Measurements from ENCODE around the gene ATP9B. TPM values are rescaled to one million over a fixed set of nuclear protein-coding genes. Genes with fewer than 3 reads are reported as not detected.

Gene ATP9B
- total RNA-seq, 1 experiment from 2014 or later = 17.8 TPM

- H3K4me3 ChIP-seq (replicated peaks in 1 of 2; ENCODE audit: low read depth in 1 of 2, low read length in 2 of 2) = no peak overlapping the region
- ChIA-PET CTCF (no interaction called here), POLR2A (no interaction called here), RAD21 (ENCODE audit: low non-redundant PET in 1 of 2, low total read pairs in 2 of 2, uncharacterized antibody in 2 of 2, unreplicated experiment in 2 of 2) (no interaction called here)
- no peak for ATAC-seq
- no TSS peak for BruUV-seq (replicated peaks)
- no peak overlapping the region for H3K4me2 ChIP-seq (ENCODE audit: low read length)
- H3K27ac ChIP-seq (ENCODE audit: low read depth, low read length) = no peak overlapping the region
- no peaks in the 10 kb centered on the region; a peak in 1 of 4 replicates for H3K36me3 ChIP-seq (ENCODE audit: control insufficient read depth in 1 of 2, insufficient read depth in 2 of 2, low read length in 2 of 2)
- H3K27me3 ChIP-seq (ENCODE audit: insufficient read depth, low read length) = no peaks in the 10 kb centered on the region
- H3K9ac ChIP-seq (ENCODE audit: low read length) = no peak overlapping the region
- no peak overlapping the region for H2AFZ ChIP-seq (ENCODE audit: low read depth, low read length, poor library complexity, severe bottlenecking)
- TF ChIP-seq EZH2phosphoT487 (IDR thresholded peaks at IDR 0.05; ENCODE audit: borderline replicate concordance) = no peak
- no peak for TF ChIP-seq REST (IDR thresholded peaks at IDR 0.05; ENCODE audit: low read depth)
- no peak for TF ChIP-seq CTCF (IDR thresholded peaks at IDR 0.05 in 2 of 3, conservative IDR thresholded peaks at IDR 0.05 in 1 of 3; ENCODE audit: borderline replicate concordance in 1 of 3, insufficient read depth in 1 of 3, low read depth in 2 of 3, low read length in 2 of 3)
- TF ChIP-seq POLR2AphosphoS5 (IDR thresholded peaks at IDR 0.05; ENCODE audit: low read depth, low read length) = no peak
- no peak for TF ChIP-seq CEBPB (IDR thresholded peaks at IDR 0.05; ENCODE audit: low read depth)
- TF ChIP-seq ZNF274 (IDR thresholded peaks at IDR 0.05; ENCODE audit: low read depth, low read length) = no peak
- no peak for TF ChIP-seq FOSL1 (IDR thresholded peaks at IDR 0.05; ENCODE audit: low read depth)
- no peak for TF ChIP-seq ATF3 (IDR thresholded peaks at IDR 0.05)
- TF ChIP-seq YY1 (IDR thresholded peaks at IDR 0.05; ENCODE audit: extremely low read depth, insufficient replicate concordance, low read depth, low read length) = no peak
- TF ChIP-seq POLR2A (IDR thresholded peaks at IDR 0.05; ENCODE audit: borderline replicate concordance, extremely low read depth, insufficient read depth, insufficient read length) = no peak
- TF ChIP-seq MAX (IDR thresholded peaks at IDR 0.05) = no peak
- no peak for TF ChIP-seq SP1 (IDR thresholded peaks at IDR 0.05; ENCODE audit: low read depth)
- intact Hi-C loops (cut with micrococcal nuclease) = no loop called here
- peaks cover 3% of the 10 kb centered on the region; the same call in 1 of the 2 replicates for H3K79me2 ChIP-seq (ENCODE audit: insufficient read depth, low read length)
- H3K4me1 ChIP-seq (ENCODE audit: control insufficient read depth in 1 of 2, insufficient read depth in 2 of 2, low read length in 2 of 2) = no peaks in the 10 kb centered on the region
- H3K9me2 ChIP-seq (ENCODE audit: insufficient read depth) = no peaks in the 10 kb centered on the region
- no peaks in the 10 kb centered on the region for H4K20me1 ChIP-seq (ENCODE audit: insufficient read depth)
- H3K9me3 ChIP-seq (ENCODE audit: control insufficient read depth in 1 of 2, insufficient read depth in 1 of 2, low read depth in 1 of 2, low read length in 2 of 2) = no peaks in the 10 kb centered on the region
- DNase-seq (ENCODE audit: low read depth, low spot score) = no peak
These were observed 357.4 kb downstream of the ATP9B start for GRCh38 chr18:79426376-79427300.

Data from HCT116 (cell line).